Measurements from ENCODE around the gene DEFB125. TPM values are rescaled to one million over a fixed set of nuclear protein-coding genes. Genes with fewer than 3 reads are reported as not detected.
"Not testable (repeated sequence)": the region's sequence is repeated elsewhere in the genome, so short reads cannot be mapped to it uniquely, and the experiment has no call there.

Gene DEFB125
- total RNA-seq, 2 donors from 2014 or later, result not detected

- H3K9me3 ChIP-seq, result peaks cover 3% of the 10 kb centered on the region
- no peak overlapping the region for H3K27ac ChIP-seq
- ATAC-seq (ENCODE audit: insufficient number of reproducible peaks, low FRiP score, low read depth) (no peak), DNase-seq (ENCODE audit: low spot score) (no peak)
- no peaks in the 10 kb centered on the region for H3K36me3 ChIP-seq
- no peak for TF ChIP-seq CTCF (IDR thresholded peaks at IDR 0.05)
- no peak overlapping the region for H3K4me3 ChIP-seq
- no peaks in the 10 kb centered on the region for H3K27me3 ChIP-seq (replicated peaks; ENCODE audit: insufficient read depth)
- no peaks in the 10 kb centered on the region for H3K4me1 ChIP-seq (ENCODE audit: control insufficient read depth in 1 of 2, low read depth in 2 of 2)
These were observed 3.2 kb downstream of the DEFB125 start for GRCh38 chr20:90651-91050.

GRCh38 chr20:93641-94040 lies 6.2 kb downstream of the DEFB125 start:
- Histone ChIP-seq H3K4me1 (ENCODE audit: control insufficient read depth in 1 of 2, low read depth in 2 of 2) (no peaks in the 10 kb centered on the region), H3K27me3 (replicated peaks; ENCODE audit: insufficient read depth) (no peaks in the 10 kb centered on the region), H3K9me3 (no peaks in the 10 kb centered on the region), H3K27ac (no peak overlapping the region), H3K4me3 (no peak overlapping the region), H3K36me3 (no peaks in the 10 kb centered on the region)
- ATAC-seq (ENCODE audit: insufficient number of reproducible peaks, low FRiP score, low read depth), result no peak
- TF ChIP-seq CTCF (IDR thresholded peaks at IDR 0.05), result no peak
- DNase-seq (ENCODE audit: low spot score), result no peak

- TF ChIP-seq CTCF (IDR thresholded peaks at IDR 0.05), result no peak
- DNase-seq (ENCODE audit: low spot score) (no peak), ATAC-seq (ENCODE audit: insufficient number of reproducible peaks, low FRiP score, low read depth) (no peak)
- Histone ChIP-seq H3K27ac (no peak overlapping the region), H3K4me1 (ENCODE audit: control insufficient read depth in 1 of 2, low read depth in 2 of 2) (no peaks in the 10 kb centered on the region), H3K36me3 (no peaks in the 10 kb centered on the region), H3K4me3 (no peak overlapping the region), H3K9me3 (no peaks in the 10 kb centered on the region), H3K27me3 (replicated peaks; ENCODE audit: insufficient read depth) (no peaks in the 10 kb centered on the region)
These were observed 7.7 kb downstream of the DEFB125 start for GRCh38 chr20:95215-95614.

GRCh38 chr20:97691-98090 lies 10.2 kb downstream of the DEFB125 start:
- not testable (repeated sequence) for H3K36me3 ChIP-seq

GRCh38 chr20:101975-102374 lies 14.5 kb downstream of the DEFB125 start:
- no peak for TF ChIP-seq CTCF (IDR thresholded peaks at IDR 0.05)

More at GRCh38 chr20:97691-98090, 10.2 kb downstream of the DEFB125 start:
- not testable (repeated sequence) for H3K4me3 ChIP-seq; DNase-seq (ENCODE audit: low spot score); ATAC-seq (ENCODE audit: insufficient number of reproducible peaks, low FRiP score, low read depth); H3K27ac ChIP-seq; H3K27me3 ChIP-seq (replicated peaks; ENCODE audit: insufficient read depth); H3K4me1 ChIP-seq (ENCODE audit: control insufficient read depth in 1 of 2, low read depth in 2 of 2); H3K9me3 ChIP-seq

GRCh38 chr20:103456-103855 lies 16.0 kb downstream of the DEFB125 start:
- H3K4me3 ChIP-seq, result no peak overlapping the region
- no peak for TF ChIP-seq CTCF (IDR thresholded peaks at IDR 0.05)
- no peak overlapping the region for H3K27ac ChIP-seq
- no peaks in the 10 kb centered on the region for H3K9me3 ChIP-seq
- ATAC-seq (ENCODE audit: insufficient number of reproducible peaks, low FRiP score, low read depth) (no peak), DNase-seq (ENCODE audit: low spot score) (no peak)
- H3K36me3 ChIP-seq, result no peaks in the 10 kb centered on the region
- no peaks in the 10 kb centered on the region for H3K27me3 ChIP-seq (replicated peaks; ENCODE audit: insufficient read depth)
- no peaks in the 10 kb centered on the region for H3K4me1 ChIP-seq (ENCODE audit: control insufficient read depth in 1 of 2, low read depth in 2 of 2)

More at GRCh38 chr20:101975-102374, 14.5 kb downstream of the DEFB125 start:
- H3K36me3 ChIP-seq, result no peaks in the 10 kb centered on the region
- H3K27me3 ChIP-seq (replicated peaks; ENCODE audit: insufficient read depth), result no peaks in the 10 kb centered on the region
- DNase-seq (ENCODE audit: low spot score) (no peak), ATAC-seq (ENCODE audit: insufficient number of reproducible peaks, low FRiP score, low read depth) (no peak)
- H3K4me1 ChIP-seq (ENCODE audit: control insufficient read depth in 1 of 2, low read depth in 2 of 2), result no peaks in the 10 kb centered on the region
- H3K27ac ChIP-seq, result no peak overlapping the region
- H3K9me3 ChIP-seq, result no peaks in the 10 kb centered on the region
- no peak overlapping the region for H3K4me3 ChIP-seq

Measured in thoracic aorta (tissue), 2 donors.